Gastroesophageal sphincter (tissue), 3 donors: ENCODE results near the gene GDAP1L1.
"Not testable (repeated sequence)": the region's sequence is repeated elsewhere in the genome, so short reads cannot be mapped to it uniquely, and the experiment has no call there.

Experiments
- CTCF ChIP-seq, 4 experiments: fragments of 200-600 bp in 2 of 4; fragments of 450-650 bp in 2 of 4; sonication (generic) in 1 of 4; IDR thresholded peaks; one replicate each; pipeline ENCODE4 v1.5.1; 2017 to 2019; ENCODE audit warnings: antibody characterized with exemption in 4 of 4, mild to moderate bottlenecking in 2 of 4, moderate library complexity in 2 of 4
- EP300 ChIP-seq: sonication (generic); formaldehyde crosslinking; IDR thresholded peaks from one replicate; pipeline ENCODE4 v1.6.1; 2017; ENCODE audit warnings: antibody characterized with exemption, mild to moderate bottlenecking
- POLR2A ChIP-seq, 2 donors: fragments of 450-650 bp; IDR thresholded peaks; one replicate each; pipeline ENCODE4 v1.6.1; 2017; ENCODE audit warnings: antibody characterized with exemption in 2 of 2, mild to moderate bottlenecking in 2 of 2, moderate library complexity in 1 of 2
- POLR2AphosphoS5 ChIP-seq: sonication (generic); formaldehyde crosslinking; IDR thresholded peaks from one replicate; pipeline ENCODE4 v1.6.1; 2017; ENCODE audit warnings: antibody characterized with exemption

DNA sequence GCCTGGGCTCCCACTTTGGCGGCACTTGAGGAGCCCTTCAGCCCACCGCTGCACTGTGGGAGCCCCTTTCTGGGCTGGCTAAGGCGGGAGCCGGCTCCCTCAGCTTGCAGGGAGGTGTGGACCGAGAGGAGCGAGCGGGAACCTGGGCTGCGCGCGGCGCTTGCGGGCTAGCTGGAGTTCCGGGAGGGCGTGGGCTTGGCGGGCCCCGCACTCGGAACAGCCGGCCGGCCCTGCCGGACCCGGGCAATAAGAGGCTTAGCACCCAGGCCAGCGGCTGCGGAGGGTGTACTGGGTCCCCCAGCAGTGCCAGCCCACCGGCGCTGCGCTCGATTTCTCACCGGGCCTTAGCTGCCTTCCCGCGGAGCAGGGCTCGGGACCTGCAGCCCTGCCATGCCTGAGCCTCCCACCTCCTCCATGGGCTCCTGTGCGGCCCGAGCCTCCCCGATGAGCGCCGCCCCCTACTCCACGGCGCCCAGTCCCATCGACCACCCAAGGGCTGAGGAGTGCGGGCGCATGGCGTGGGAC is 52.0 kb downstream of the GDAP1L1 start:
- TF ChIP-seq POLR2AphosphoS5; CTCF (IDR thresholded peaks at IDR 0.05); POLR2A (IDR thresholded peaks at IDR 0.05); EP300: not testable (repeated sequence)
